Hepatocyte (in vitro differentiated cells): ENCODE data around the gene OTOG. TPM values are rescaled to one million over a fixed set of nuclear protein-coding genes. Genes with fewer than 3 reads are reported as not detected.
"Not testable (repeated sequence)": the region's sequence is repeated elsewhere in the genome, so short reads cannot be mapped to it uniquely, and the experiment has no call there.

ENCODE experiments used
- DNase-seq: peaks from one replicate; pipeline ENCODE4 v3.0.0-alpha.2; 2016; ENCODE audit warnings: low spot score
- H2AFZ ChIP-seq: fragments of 200-600 bp; sonication (generic); 2 replicates; pipeline ENCODE4 v1.6.0; 2016; ENCODE audit warnings: antibody characterized with exemption, mild to moderate bottlenecking
- H3K27ac ChIP-seq: fragments of 200-600 bp; sonication (generic); 2 replicates; pipeline ENCODE4 v1.5.1; 2016; ENCODE audit warnings: mild to moderate bottlenecking
- H3K27me3 ChIP-seq: fragments of 200-600 bp; sonication (generic); 2 replicates; pipeline ENCODE4 v1.6.1; 2016
- H3K36me3 ChIP-seq: fragments of 200-600 bp; sonication (generic); replicated peaks from 2 replicates; pipeline ENCODE4 v1.5.1; 2016; ENCODE audit warnings: low read depth; ENCODE audit not compliant: insufficient read depth
- H3K4me1 ChIP-seq: fragments of 200-600 bp; sonication (generic); 2 replicates; pipeline ENCODE4 v1.5.1; 2016; ENCODE audit warnings: mild to moderate bottlenecking, moderate library complexity; ENCODE audit not compliant: insufficient read depth
- H3K4me2 ChIP-seq: fragments of 200-600 bp; sonication (generic); 2 replicates; pipeline ENCODE4 v1.6.0; 2016
- H3K4me3 ChIP-seq: fragments of 200-600 bp; sonication (generic); 2 replicates; pipeline ENCODE4 v1.5.1; 2016; ENCODE audit warnings: mild to moderate bottlenecking
- H3K79me2 ChIP-seq: fragments of 200-600 bp; sonication (generic); 2 replicates; pipeline ENCODE4 v1.6.0; 2017; ENCODE audit warnings: mild to moderate bottlenecking
- H3K9me2 ChIP-seq: fragments of 200-600 bp; sonication (generic); replicated peaks from 2 replicates; pipeline ENCODE4 v1.6.0; 2017; ENCODE audit warnings: mild to moderate bottlenecking; ENCODE audit not compliant: insufficient read depth
- H3K9me3 ChIP-seq: fragments of 200-600 bp; sonication (generic); 2 replicates; pipeline ENCODE4 v1.5.1; 2016; ENCODE audit warnings: low read depth, mild to moderate bottlenecking
- H4K20me1 ChIP-seq: fragments of 200-600 bp; sonication (generic); 2 replicates; pipeline ENCODE4 v1.6.0; 2016; ENCODE audit warnings: mild to moderate bottlenecking; ENCODE audit not compliant: insufficient read depth, poor library complexity, severe bottlenecking
- EZH2 ChIP-seq: fragments of 200-600 bp; sonication (generic); IDR thresholded peaks from 2 replicates; pipeline ENCODE4 v1.6.1; 2016; ENCODE audit warnings: antibody characterized with exemption, mild to moderate bottlenecking, borderline replicate concordance
- EZH2phosphoT487 ChIP-seq: fragments of 200-600 bp; sonication (generic); IDR thresholded peaks from one replicate; pipeline ENCODE4 v1.6.1; 2018; ENCODE audit warnings: antibody characterized with exemption, mild to moderate bottlenecking, low read depth, moderate library complexity; ENCODE audit not compliant: unreplicated experiment, severe bottlenecking
- WGBS: methylation state at CpG from one replicate; pipeline ENCODE4 v1.1.6; 2016; ENCODE audit warnings: low lambda C conversion rate; ENCODE audit errors: missing lambda C conversion rate; 5-methylcytosine and 5-hydroxymethylcytosine counted together
- polyA plus RNA-seq: library from polyadenylated mRNA; unstranded; fragments of >200 nt; fragmentation: Nextera tagmentation; extraction: Ambion mirVana; gene quantifications from 2 replicates; pipeline ENCODE4 v1.2.1, GENCODE V29; 2016
- total RNA-seq: library from RNA; depleted of rRNA; stranded (reverse); fragments of >200 nt; gene quantifications from 2 replicates; pipeline ENCODE4 v1.2.3, GENCODE V29; 2014
- TF ChIP-seq, protein P1 (sequence below): fragments of 200-600 bp; sonication (generic); IDR thresholded peaks from 2 replicates; pipeline ENCODE4 v1.5.1; 2016; ENCODE audit warnings: antibody characterized with exemption, mild to moderate bottlenecking; ENCODE audit not compliant: poor library complexity

Gene OTOG
- total and polyA plus RNA-seq, 2 experiments from 2014 or later = 0.27 to 2.0 TPM

DNA sequence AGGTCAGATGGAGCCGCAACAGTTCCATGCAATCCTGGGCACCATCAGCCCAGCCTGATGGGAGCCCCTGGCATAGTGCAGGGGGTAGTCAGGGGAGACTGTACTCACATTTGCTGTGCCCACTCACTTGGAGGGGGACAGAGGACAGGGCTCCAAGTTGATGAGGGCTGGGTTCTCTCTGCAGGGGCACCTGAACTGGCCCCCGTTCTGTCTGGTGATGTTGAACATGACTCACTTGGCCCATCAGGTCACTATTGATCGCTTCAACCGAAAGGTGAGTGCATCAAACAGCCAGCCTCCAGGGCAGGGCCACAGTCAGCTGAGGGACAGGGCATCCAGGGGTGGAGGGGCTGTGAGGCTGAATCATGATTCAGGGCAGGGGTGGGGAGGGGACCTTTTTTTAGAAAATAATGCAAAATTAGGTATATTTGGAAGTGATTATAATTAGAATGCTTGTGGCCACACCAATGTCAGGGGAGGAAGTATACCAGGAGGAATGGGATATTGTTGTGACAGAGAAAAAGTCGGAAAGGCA lies 66.4 kb downstream of the OTOG start:
- Histone ChIP-seq H3K27ac (no peak overlapping the region), H3K4me3 (no peak overlapping the region), H3K27me3 (peaks cover 13% of the 10 kb centered on the region), H2AFZ (no peak overlapping the region), H3K9me3 (no peaks in the 10 kb centered on the region), H3K79me2 (no peaks in the 10 kb centered on the region), H3K9me2 (no peaks in the 10 kb centered on the region), H4K20me1 (no peaks in the 10 kb centered on the region), H3K4me2 (no peak overlapping the region), H3K36me3 (no peaks in the 10 kb centered on the region), H3K4me1 (no peaks in the 10 kb centered on the region)
- 89% methylated on average over 5 of the region's 5 CpGs for WGBS
- DNase-seq = no peak
- TF ChIP-seq EZH2 = no peak
- TF ChIP-seq, protein P1, sequence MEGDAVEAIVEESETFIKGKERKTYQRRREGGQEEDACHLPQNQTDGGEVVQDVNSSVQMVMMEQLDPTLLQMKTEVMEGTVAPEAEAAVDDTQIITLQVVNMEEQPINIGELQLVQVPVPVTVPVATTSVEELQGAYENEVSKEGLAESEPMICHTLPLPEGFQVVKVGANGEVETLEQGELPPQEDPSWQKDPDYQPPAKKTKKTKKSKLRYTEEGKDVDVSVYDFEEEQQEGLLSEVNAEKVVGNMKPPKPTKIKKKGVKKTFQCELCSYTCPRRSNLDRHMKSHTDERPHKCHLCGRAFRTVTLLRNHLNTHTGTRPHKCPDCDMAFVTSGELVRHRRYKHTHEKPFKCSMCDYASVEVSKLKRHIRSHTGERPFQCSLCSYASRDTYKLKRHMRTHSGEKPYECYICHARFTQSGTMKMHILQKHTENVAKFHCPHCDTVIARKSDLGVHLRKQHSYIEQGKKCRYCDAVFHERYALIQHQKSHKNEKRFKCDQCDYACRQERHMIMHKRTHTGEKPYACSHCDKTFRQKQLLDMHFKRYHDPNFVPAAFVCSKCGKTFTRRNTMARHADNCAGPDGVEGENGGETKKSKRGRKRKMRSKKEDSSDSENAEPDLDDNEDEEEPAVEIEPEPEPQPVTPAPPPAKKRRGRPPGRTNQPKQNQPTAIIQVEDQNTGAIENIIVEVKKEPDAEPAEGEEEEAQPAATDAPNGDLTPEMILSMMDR = no peak
- no peak for TF ChIP-seq EZH2phosphoT487

DNA sequence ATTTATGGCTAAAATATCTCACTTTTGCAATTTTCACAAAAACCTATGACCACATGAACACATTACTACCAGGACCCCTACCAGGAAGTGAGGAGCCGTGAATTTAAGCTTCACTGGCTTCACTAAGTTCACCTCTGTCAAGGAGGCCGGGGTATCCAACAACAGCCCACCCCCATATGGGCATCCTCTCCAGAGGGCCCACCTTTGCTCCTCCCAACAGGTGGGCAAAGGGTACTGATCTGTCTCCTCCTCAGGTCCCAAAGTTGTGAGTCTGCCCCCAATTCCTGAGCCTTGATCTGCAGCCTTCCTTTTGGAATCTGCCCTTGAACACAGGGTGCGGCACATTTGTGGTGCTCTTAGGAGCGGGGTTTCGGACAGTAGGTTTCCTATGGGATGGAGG lies 66.9 kb downstream of the OTOG start:
- H3K4me1 ChIP-seq = no peaks in the 10 kb centered on the region
- H3K27me3 ChIP-seq = peaks cover 13% of the 10 kb centered on the region
- H4K20me1 ChIP-seq = no peaks in the 10 kb centered on the region
- H3K4me2 ChIP-seq = no peak overlapping the region
- H3K79me2 ChIP-seq = no peaks in the 10 kb centered on the region
- DNase-seq = no peak
- TF ChIP-seq EZH2phosphoT487 (no peak), EZH2 (no peak)
- TF ChIP-seq, protein P1 = no peak
- no peaks in the 10 kb centered on the region for H3K36me3 ChIP-seq
- no peaks in the 10 kb centered on the region for H3K9me2 ChIP-seq
- 91% methylated on average over 5 of the region's 5 CpGs for WGBS
- H3K9me3 ChIP-seq = no peaks in the 10 kb centered on the region
- H3K4me3 ChIP-seq = no peak overlapping the region
- H3K27ac ChIP-seq = no peak overlapping the region
- H2AFZ ChIP-seq = no peak overlapping the region

DNA sequence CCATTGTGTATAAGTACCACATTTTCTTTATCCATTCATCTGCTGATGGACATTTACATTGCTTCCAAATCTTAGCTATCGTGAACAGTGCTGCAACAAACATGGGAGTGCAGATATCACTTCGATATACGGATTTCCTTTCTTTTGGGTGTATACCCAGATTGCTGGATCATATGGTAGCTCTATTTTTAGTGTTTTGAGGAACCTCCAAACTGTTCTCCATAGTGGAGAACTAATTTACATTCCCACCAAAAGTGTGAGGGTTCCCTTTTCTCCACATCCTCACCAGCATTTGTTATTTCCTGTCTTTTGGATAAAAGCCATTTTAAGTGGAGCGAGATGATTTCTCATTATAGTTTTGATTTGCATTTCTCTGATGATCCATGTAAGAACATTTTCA lies 75.7 kb downstream of the OTOG start:
- not testable (repeated sequence) for H3K9me2 ChIP-seq, H3K36me3 ChIP-seq, H3K27me3 ChIP-seq, H3K4me2 ChIP-seq, H3K4me1 ChIP-seq, H3K4me3 ChIP-seq, DNase-seq, H4K20me1 ChIP-seq, H3K9me3 ChIP-seq, H2AFZ ChIP-seq, H3K27ac ChIP-seq, H3K79me2 ChIP-seq
- WGBS = 92% methylated on average over 4 of the region's 4 CpGs

DNA sequence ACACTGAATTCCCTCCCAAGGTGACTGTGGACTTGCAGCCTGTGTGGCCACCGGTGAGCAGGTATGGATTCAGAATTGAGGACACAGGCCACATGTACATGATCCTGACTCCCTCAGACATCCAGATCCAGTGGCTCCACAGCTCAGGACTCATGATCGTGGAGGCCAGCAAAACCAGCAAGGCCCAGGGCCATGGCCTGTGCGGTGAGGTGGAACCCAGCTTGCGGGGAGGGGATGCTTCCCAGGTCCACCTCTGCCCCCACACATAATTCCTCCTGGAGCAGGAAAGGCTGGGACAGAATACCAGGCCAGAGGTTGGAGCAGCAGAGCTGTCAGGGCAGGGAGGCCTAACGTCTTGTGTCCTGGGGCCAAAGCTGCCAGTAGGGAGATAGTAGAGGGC lies 82.1 kb downstream of the OTOG start:
- DNase-seq = no peak
- TF ChIP-seq EZH2 = no peak
- TF ChIP-seq, protein P1 = no peak
- no peak for TF ChIP-seq EZH2phosphoT487
- Histone ChIP-seq H3K9me2 (no peaks in the 10 kb centered on the region), H3K4me3 (no peak overlapping the region), H3K4me2 (no peak overlapping the region), H4K20me1 (no peaks in the 10 kb centered on the region), H3K79me2 (no peaks in the 10 kb centered on the region), H3K27me3 (no peaks in the 10 kb centered on the region), H3K4me1 (no peaks in the 10 kb centered on the region), H3K27ac (no peak overlapping the region), H3K36me3 (no peaks in the 10 kb centered on the region), H2AFZ (no peak overlapping the region), H3K9me3 (no peaks in the 10 kb centered on the region)
- WGBS = 80% methylated on average over 5 of the region's 5 CpGs
